ENCODE results near the gene CCDC102A. TPM values are rescaled to one million over a fixed set of nuclear protein-coding genes. Genes with fewer than 3 reads are reported as not detected.

CCDC102A gene
- total RNA-seq, 2 donors from 2014 or later, result 5.3 to 8.9 TPM

Other genes with a start within 250 kb of the CCDC102A start
- under 1 TPM; 0.06 to 0.10 TPM for gene CCL22, start 177.8 kb downstream of the CCDC102A start, total RNA-seq
- 10 to 100 TPM; 13.7 to 23.2 TPM for gene CX3CL1, start 164.1 kb downstream of the CCDC102A start, total RNA-seq
- not detected for gene CCL17, start 131.8 kb downstream of the CCDC102A start, total RNA-seq
- gene CIAPIN1, start 89.2 kb downstream of the CCDC102A start, total RNA-seq, result 10 to 100 TPM; 36.5 to 77.0 TPM
- gene COQ9, start 89.1 kb downstream of the CCDC102A start, total RNA-seq, result 100 to 1,000 TPM in 1 of 2 donors, 10 to 100 TPM in 1; 98.9 to 128 TPM
- 10 to 100 TPM; 33.2 to 41.9 TPM for gene POLR2C, start 73.9 kb downstream of the CCDC102A start, total RNA-seq
- gene DOK4, start 50.1 kb downstream of the CCDC102A start, total RNA-seq, result 10 to 100 TPM; 14.2 to 14.5 TPM
- under 1 TPM; 0.18 to 0.34 TPM for gene ADGRG5, start 6.1 kb upstream of the CCDC102A start, total RNA-seq
- gene ADGRG1, start 92.1 kb upstream of the CCDC102A start, total RNA-seq, result 10 to 100 TPM; 22.9 to 41.9 TPM
- 1 to 10 TPM in 1 of 2 donors, under 1 TPM in 1; 0.97 to 1.1 TPM for gene ADGRG3, start 131.7 kb upstream of the CCDC102A start, total RNA-seq
- gene DRC7, start 158.2 kb upstream of the CCDC102A start, total RNA-seq, result not detected
- gene KATNB1, start 199.2 kb upstream of the CCDC102A start, total RNA-seq, result 10 to 100 TPM; 11.2 to 11.7 TPM

All from left cardiac atrium (tissue), 2 donors.